Hepatocyte (in vitro differentiated cells): ENCODE measurements around the gene PLEKHD1. TPM values are rescaled to one million over a fixed set of nuclear protein-coding genes. Genes with fewer than 3 reads are reported as not detected.

Source experiments
- DNase-seq: peaks from one replicate; pipeline ENCODE4 v3.0.0-alpha.2; 2016; ENCODE audit warnings: low spot score
- H2AFZ ChIP-seq: fragments of 200-600 bp; sonication (generic); 2 replicates; pipeline ENCODE4 v1.6.0; 2016; ENCODE audit warnings: antibody characterized with exemption, mild to moderate bottlenecking
- H3K27ac ChIP-seq: fragments of 200-600 bp; sonication (generic); 2 replicates; pipeline ENCODE4 v1.5.1; 2016; ENCODE audit warnings: mild to moderate bottlenecking
- H3K27me3 ChIP-seq: fragments of 200-600 bp; sonication (generic); 2 replicates; pipeline ENCODE4 v1.6.1; 2016
- H3K36me3 ChIP-seq: fragments of 200-600 bp; sonication (generic); replicated peaks from 2 replicates; pipeline ENCODE4 v1.5.1; 2016; ENCODE audit warnings: low read depth; ENCODE audit not compliant: insufficient read depth
- H3K4me1 ChIP-seq: fragments of 200-600 bp; sonication (generic); 2 replicates; pipeline ENCODE4 v1.5.1; 2016; ENCODE audit warnings: mild to moderate bottlenecking, moderate library complexity; ENCODE audit not compliant: insufficient read depth
- H3K4me2 ChIP-seq: fragments of 200-600 bp; sonication (generic); 2 replicates; pipeline ENCODE4 v1.6.0; 2016
- H3K4me3 ChIP-seq: fragments of 200-600 bp; sonication (generic); 2 replicates; pipeline ENCODE4 v1.5.1; 2016; ENCODE audit warnings: mild to moderate bottlenecking
- H3K79me2 ChIP-seq: fragments of 200-600 bp; sonication (generic); 2 replicates; pipeline ENCODE4 v1.6.0; 2017; ENCODE audit warnings: mild to moderate bottlenecking
- H3K9me2 ChIP-seq: fragments of 200-600 bp; sonication (generic); replicated peaks from 2 replicates; pipeline ENCODE4 v1.6.0; 2017; ENCODE audit warnings: mild to moderate bottlenecking; ENCODE audit not compliant: insufficient read depth
- H3K9me3 ChIP-seq: fragments of 200-600 bp; sonication (generic); 2 replicates; pipeline ENCODE4 v1.5.1; 2016; ENCODE audit warnings: low read depth, mild to moderate bottlenecking
- H4K20me1 ChIP-seq: fragments of 200-600 bp; sonication (generic); 2 replicates; pipeline ENCODE4 v1.6.0; 2016; ENCODE audit warnings: mild to moderate bottlenecking; ENCODE audit not compliant: insufficient read depth, poor library complexity, severe bottlenecking
- CTCF ChIP-seq: fragments of 200-600 bp; sonication (generic); IDR thresholded peaks from 2 replicates; pipeline ENCODE4 v1.5.1; 2016; ENCODE audit warnings: antibody characterized with exemption, mild to moderate bottlenecking; ENCODE audit not compliant: poor library complexity
- EZH2 ChIP-seq: fragments of 200-600 bp; sonication (generic); IDR thresholded peaks from 2 replicates; pipeline ENCODE4 v1.6.1; 2016; ENCODE audit warnings: antibody characterized with exemption, mild to moderate bottlenecking, borderline replicate concordance
- EZH2phosphoT487 ChIP-seq: fragments of 200-600 bp; sonication (generic); IDR thresholded peaks from one replicate; pipeline ENCODE4 v1.6.1; 2018; ENCODE audit warnings: antibody characterized with exemption, mild to moderate bottlenecking, low read depth, moderate library complexity; ENCODE audit not compliant: unreplicated experiment, severe bottlenecking
- WGBS: methylation state at CpG from one replicate; pipeline ENCODE4 v1.1.6; 2016; ENCODE audit warnings: low lambda C conversion rate; ENCODE audit errors: missing lambda C conversion rate; 5-methylcytosine and 5-hydroxymethylcytosine counted together
- polyA plus RNA-seq: library from polyadenylated mRNA; unstranded; fragments of >200 nt; fragmentation: Nextera tagmentation; extraction: Ambion mirVana; gene quantifications from 2 replicates; pipeline ENCODE4 v1.2.1, GENCODE V29; 2016
- total RNA-seq: library from RNA; depleted of rRNA; stranded (reverse); fragments of >200 nt; gene quantifications from 2 replicates; pipeline ENCODE4 v1.2.3, GENCODE V29; 2014

The PLEKHD1 gene
- total and polyA plus RNA-seq, 2 experiments from 2014 or later = not detected

- H4K20me1 ChIP-seq = no peaks in the 10 kb centered on the region
- TF ChIP-seq EZH2 = no peak
- no peak for TF ChIP-seq CTCF
- no peak for TF ChIP-seq EZH2phosphoT487
- H3K4me1 ChIP-seq = no peaks in the 10 kb centered on the region
- H3K27me3 ChIP-seq = no peaks in the 10 kb centered on the region
- H3K4me2 ChIP-seq = no peak overlapping the region
- H3K9me2 ChIP-seq = no peaks in the 10 kb centered on the region
- DNase-seq = no peak
- no peak overlapping the region for H3K4me3 ChIP-seq
- no peaks in the 10 kb centered on the region for H3K36me3 ChIP-seq
- no peaks in the 10 kb centered on the region for H3K79me2 ChIP-seq
- no peak overlapping the region for H2AFZ ChIP-seq
- 86% methylated on average over 5 of the region's 5 CpGs for WGBS
- no peaks in the 10 kb centered on the region for H3K9me3 ChIP-seq
- H3K27ac ChIP-seq = no peak overlapping the region
These were observed 56.3 kb downstream of the PLEKHD1 start for GRCh38 chr14:69540654-69541335.

- Histone ChIP-seq H2AFZ (no peak overlapping the region), H3K4me2 (no peak overlapping the region)
- WGBS = 76% methylated on average over 2 of the region's 2 CpGs
These were observed 57.8 kb downstream of the PLEKHD1 start for GRCh38 chr14:69542311-69542710.

GRCh38 chr14:69543341-69544115 lies 59.0 kb downstream of the PLEKHD1 start:
- no peak overlapping the region for H2AFZ ChIP-seq
- H3K27ac ChIP-seq = no peak overlapping the region
- no peak for TF ChIP-seq EZH2phosphoT487
- 61% methylated on average over 12 of the region's 12 CpGs for WGBS
- H3K27me3 ChIP-seq = peaks cover under 1% of the 10 kb centered on the region
- no peaks in the 10 kb centered on the region for H4K20me1 ChIP-seq
- no peak overlapping the region for H3K4me2 ChIP-seq
- no peaks in the 10 kb centered on the region for H3K9me3 ChIP-seq
- H3K9me2 ChIP-seq = no peaks in the 10 kb centered on the region
- H3K36me3 ChIP-seq = no peaks in the 10 kb centered on the region
- H3K79me2 ChIP-seq = no peaks in the 10 kb centered on the region
- H3K4me3 ChIP-seq = no peak overlapping the region
- DNase-seq = peak; percentile 66
- peaks cover 4% of the 10 kb centered on the region for H3K4me1 ChIP-seq

More at GRCh38 chr14:69542311-69542710, 57.8 kb downstream of the PLEKHD1 start:
- no peaks in the 10 kb centered on the region for H3K27me3 ChIP-seq
- H3K27ac ChIP-seq = no peak overlapping the region
- no peak for TF ChIP-seq CTCF
- TF ChIP-seq EZH2phosphoT487 = no peak
- no peak for TF ChIP-seq EZH2
- H3K36me3 ChIP-seq = no peaks in the 10 kb centered on the region
- H4K20me1 ChIP-seq = no peaks in the 10 kb centered on the region
- H3K9me3 ChIP-seq = no peaks in the 10 kb centered on the region
- no peak for DNase-seq
- no peaks in the 10 kb centered on the region for H3K4me1 ChIP-seq
- H3K4me3 ChIP-seq = no peak overlapping the region
- no peaks in the 10 kb centered on the region for H3K9me2 ChIP-seq
- H3K79me2 ChIP-seq = no peaks in the 10 kb centered on the region
